Endothelial cell of hepatic sinusoid (primary cell): ENCODE measurements around the gene XIAP.
"Not testable (repeated sequence)": the region's sequence is repeated elsewhere in the genome, so short reads cannot be mapped to it uniquely, and the experiment has no call there.

Source experiments
- in situ Hi-C: cut with HindIII; loops from 2 replicates; pipeline ENCODE4 v1.10.0; 2017; ENCODE audit warnings: low sequenced_read_pairs

XIAP gene

GRCh38 chrX:123859846-123860838 lies at the start of gene XIAP:
Gene XIAP (plus strand): TSS chrX:123860053. CDS start chrX:123885663, 25,610 bp downstream.
- in situ Hi-C loops: no loop called here

GRCh38 chrX:123814343-123814742 lies 45.5 kb upstream of the XIAP start:
- in situ Hi-C loops: no loop called here

GRCh38 chrX:123814934-123815394 lies 44.9 kb upstream of the XIAP start:
- in situ Hi-C loops: not testable (repeated sequence)

GRCh38 chrX:123817288-123817894 lies 42.5 kb upstream of the XIAP start:
- in situ Hi-C loops: no loop called here

GRCh38 chrX:123818243-123818642 lies 41.6 kb upstream of the XIAP start:
- in situ Hi-C loops: no loop called here

- in situ Hi-C loops: no loop called here
Observed at GRCh38 chrX:123822965-123823364, 36.9 kb upstream of the XIAP start.

- in situ Hi-C loops: no loop called here
Observed at GRCh38 chrX:123830309-123830708, 29.5 kb upstream of the XIAP start.

GRCh38 chrX:123833387-123833786 lies 26.5 kb upstream of the XIAP start:
- in situ Hi-C loops: no loop called here

- in situ Hi-C loops: no loop called here
Observed at GRCh38 chrX:123834116-123834515, 25.7 kb upstream of the XIAP start.

GRCh38 chrX:123835661-123836371 lies 24.0 kb upstream of the XIAP start:
- in situ Hi-C loops: no loop called here

- in situ Hi-C loops: not testable (repeated sequence)
Observed at GRCh38 chrX:123845129-123845528, 14.7 kb upstream of the XIAP start.

GRCh38 chrX:123846577-123847038 lies 13.2 kb upstream of the XIAP start:
- in situ Hi-C loops: no loop called here

- in situ Hi-C loops: no loop called here
Observed at GRCh38 chrX:123847056-123847455, 12.8 kb upstream of the XIAP start.

GRCh38 chrX:123849096-123849495 lies 10.8 kb upstream of the XIAP start:
- in situ Hi-C loops: no loop called here

GRCh38 chrX:123849906-123850305 lies 9.9 kb upstream of the XIAP start:
- in situ Hi-C loops: not testable (repeated sequence)

- in situ Hi-C loops: no loop called here
Observed at GRCh38 chrX:123851079-123851478, 8.8 kb upstream of the XIAP start.

GRCh38 chrX:123854329-123854728 lies 5.5 kb upstream of the XIAP start:
- in situ Hi-C loops: no loop called here

- in situ Hi-C loops: no loop called here
Observed at GRCh38 chrX:123859409-123859845, 426 bp upstream of the XIAP start.

- in situ Hi-C loops: no loop called here
Observed at GRCh38 chrX:123860983-123861382, 1.1 kb downstream of the XIAP start.

GRCh38 chrX:123869488-123869887 lies 9.6 kb downstream of the XIAP start:
- in situ Hi-C loops: no loop called here

GRCh38 chrX:123871309-123871708 lies 11.5 kb downstream of the XIAP start:
- in situ Hi-C loops: no loop called here
